Measurements from ENCODE around the gene FBL.
"Not testable (repeated sequence)": the region's sequence is repeated elsewhere in the genome, so short reads cannot be mapped to it uniquely, and the experiment has no call there.

FBL gene

GRCh38 chr19:39885821-39886554 lies 39.8 kb upstream of the FBL start:
- not testable (repeated sequence) for H3K27me3 ChIP-seq; H3K9me3 ChIP-seq; H3K4me3 ChIP-seq (ENCODE audit: low read depth in 1 of 2, low read length in 1 of 2); H3K36me3 ChIP-seq; H3K4me1 ChIP-seq (ENCODE audit: control insufficient read depth in 1 of 2, insufficient read depth in 1 of 2, low read depth in 1 of 2, low read length in 1 of 2); H3K27ac ChIP-seq

- H3K27ac ChIP-seq; H3K36me3 ChIP-seq; H3K27me3 ChIP-seq; H3K4me1 ChIP-seq (ENCODE audit: control insufficient read depth in 1 of 2, insufficient read depth in 1 of 2, low read depth in 1 of 2, low read length in 1 of 2); H3K4me3 ChIP-seq (ENCODE audit: low read depth in 1 of 2, low read length in 1 of 2); H3K9me3 ChIP-seq: not testable (repeated sequence)
Measured at GRCh38 chr19:39884721-39885120, 38.5 kb upstream of the FBL start.

- not testable (repeated sequence) for H3K9me3 ChIP-seq, H3K27ac ChIP-seq
Measured at GRCh38 chr19:39882645-39883044, 36.5 kb upstream of the FBL start.

GRCh38 chr19:39881495-39882110 lies 35.4 kb upstream of the FBL start:
- not testable (repeated sequence) for H3K27me3 ChIP-seq; H3K4me1 ChIP-seq (ENCODE audit: control insufficient read depth in 1 of 2, insufficient read depth in 1 of 2, low read depth in 1 of 2, low read length in 1 of 2); H3K27ac ChIP-seq; H3K36me3 ChIP-seq; H3K9me3 ChIP-seq; H3K4me3 ChIP-seq (ENCODE audit: low read depth in 1 of 2, low read length in 1 of 2)

More at GRCh38 chr19:39882645-39883044, 36.5 kb upstream of the FBL start:
- H3K4me1 ChIP-seq (ENCODE audit: control insufficient read depth in 1 of 2, insufficient read depth in 1 of 2, low read depth in 1 of 2, low read length in 1 of 2); H3K4me3 ChIP-seq (ENCODE audit: low read depth in 1 of 2, low read length in 1 of 2); H3K36me3 ChIP-seq; H3K27me3 ChIP-seq: not testable (repeated sequence)

- H3K27me3 ChIP-seq; H3K4me3 ChIP-seq (ENCODE audit: low read depth in 1 of 2, low read length in 1 of 2); H3K4me1 ChIP-seq (ENCODE audit: control insufficient read depth in 1 of 2, insufficient read depth in 1 of 2, low read depth in 1 of 2, low read length in 1 of 2); H3K27ac ChIP-seq; H3K9me3 ChIP-seq; H3K36me3 ChIP-seq: not testable (repeated sequence)
Measured at GRCh38 chr19:39880241-39880640, 34.1 kb upstream of the FBL start.

GRCh38 chr19:39879796-39880195 lies 33.6 kb upstream of the FBL start:
- H3K4me3 ChIP-seq (ENCODE audit: low read depth in 1 of 2, low read length in 1 of 2); H3K36me3 ChIP-seq; H3K4me1 ChIP-seq (ENCODE audit: control insufficient read depth in 1 of 2, insufficient read depth in 1 of 2, low read depth in 1 of 2, low read length in 1 of 2); H3K9me3 ChIP-seq; H3K27ac ChIP-seq; H3K27me3 ChIP-seq: not testable (repeated sequence)

- not testable (repeated sequence) for H3K27me3 ChIP-seq; H3K4me1 ChIP-seq (ENCODE audit: control insufficient read depth in 1 of 2, insufficient read depth in 1 of 2, low read depth in 1 of 2, low read length in 1 of 2); H3K9me3 ChIP-seq; H3K36me3 ChIP-seq; H3K27ac ChIP-seq; H3K4me3 ChIP-seq (ENCODE audit: low read depth in 1 of 2, low read length in 1 of 2)
Measured at GRCh38 chr19:39878866-39879265, 32.7 kb upstream of the FBL start.

- H3K4me3 ChIP-seq (ENCODE audit: low read depth in 1 of 2, low read length in 1 of 2), result no peak overlapping the region
- no peaks in the 10 kb centered on the region for H3K4me1 ChIP-seq (ENCODE audit: control insufficient read depth in 1 of 2, insufficient read depth in 1 of 2, low read depth in 1 of 2, low read length in 1 of 2)
- TF ChIP-seq CTCF (IDR thresholded peaks at IDR 0.05), result no peak
- no peak overlapping the region for H3K27ac ChIP-seq
- H3K9me3 ChIP-seq, result no peaks in the 10 kb centered on the region
- H3K27me3 ChIP-seq, result no peaks in the 10 kb centered on the region
- no peaks in the 10 kb centered on the region for H3K36me3 ChIP-seq
Measured at GRCh38 chr19:39878398-39878797, 32.2 kb upstream of the FBL start.

GRCh38 chr19:39877982-39878381 lies 31.8 kb upstream of the FBL start:
- not testable (repeated sequence) for H3K27ac ChIP-seq; H3K4me1 ChIP-seq (ENCODE audit: control insufficient read depth in 1 of 2, insufficient read depth in 1 of 2, low read depth in 1 of 2, low read length in 1 of 2); H3K36me3 ChIP-seq; H3K27me3 ChIP-seq; H3K9me3 ChIP-seq; H3K4me3 ChIP-seq (ENCODE audit: low read depth in 1 of 2, low read length in 1 of 2)

- not testable (repeated sequence) for H3K9me3 ChIP-seq; H3K27ac ChIP-seq; H3K36me3 ChIP-seq; H3K4me3 ChIP-seq (ENCODE audit: low read depth in 1 of 2, low read length in 1 of 2); H3K4me1 ChIP-seq (ENCODE audit: control insufficient read depth in 1 of 2, insufficient read depth in 1 of 2, low read depth in 1 of 2, low read length in 1 of 2); H3K27me3 ChIP-seq
Measured at GRCh38 chr19:39877488-39877887, 31.3 kb upstream of the FBL start.

GRCh38 chr19:39876486-39876885 lies 30.3 kb upstream of the FBL start:
- H3K27me3 ChIP-seq; H3K4me1 ChIP-seq (ENCODE audit: control insufficient read depth in 1 of 2, insufficient read depth in 1 of 2, low read depth in 1 of 2, low read length in 1 of 2); H3K27ac ChIP-seq; H3K36me3 ChIP-seq; H3K4me3 ChIP-seq (ENCODE audit: low read depth in 1 of 2, low read length in 1 of 2); H3K9me3 ChIP-seq: not testable (repeated sequence)

- not testable (repeated sequence) for H3K9me3 ChIP-seq; H3K27me3 ChIP-seq; H3K36me3 ChIP-seq; H3K4me1 ChIP-seq (ENCODE audit: control insufficient read depth in 1 of 2, insufficient read depth in 1 of 2, low read depth in 1 of 2, low read length in 1 of 2); H3K4me3 ChIP-seq (ENCODE audit: low read depth in 1 of 2, low read length in 1 of 2); H3K27ac ChIP-seq
Measured at GRCh38 chr19:39875401-39875864, 29.3 kb upstream of the FBL start.

Measured in neutrophil (primary cell).